Measurements from ENCODE around the gene CXCL16.

CXCL16 gene, protein sequence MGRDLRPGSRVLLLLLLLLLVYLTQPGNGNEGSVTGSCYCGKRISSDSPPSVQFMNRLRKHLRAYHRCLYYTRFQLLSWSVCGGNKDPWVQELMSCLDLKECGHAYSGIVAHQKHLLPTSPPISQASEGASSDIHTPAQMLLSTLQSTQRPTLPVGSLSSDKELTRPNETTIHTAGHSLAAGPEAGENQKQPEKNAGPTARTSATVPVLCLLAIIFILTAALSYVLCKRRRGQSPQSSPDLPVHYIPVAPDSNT

GRCh38 chr17:4739122-4740024, at the start of gene CXCL16, which contains the start of gene ZMYND15:
CXCL16 (minus strand) TSS chr17:4739928; CDS start chr17:4739339, 589 bp downstream.
ZMYND15 (plus strand) TSS chr17:4739833; CDS start chr17:4740549, 716 bp downstream.
- peak in 1 of 2 experiments; percentile 54 for DNase-seq

- DNase-seq, result peak in 1 of 2 experiments; percentile 56
Measured at GRCh38 chr17:4788807-4789700, 49.3 kb upstream of the CXCL16 start, which contains the start of gene GLTPD2. GLTPD2 (plus strand) TSS chr17:4788964; CDS start chr17:4789012, 48 bp downstream.

GRCh38 chr17:4788159-4788806, 48.6 kb upstream of the CXCL16 start:
- DNase-seq, result peak in 1 of 2 experiments; percentile 26

- no peak for DNase-seq
Measured at GRCh38 chr17:4786516-4786915, 46.8 kb upstream of the CXCL16 start.

- no peak for DNase-seq
Measured at GRCh38 chr17:4786106-4786511, 46.4 kb upstream of the CXCL16 start, which contains the start of gene VMO1. VMO1 (minus strand) TSS chr17:4786364; CDS start chr17:4786352, 12 bp downstream.

GRCh38 chr17:4785311-4786105, 45.8 kb upstream of the CXCL16 start:
- peak in 1 of 2 experiments; percentile 6 for DNase-seq

- peak; percentile 21 to 56 for DNase-seq
Measured at GRCh38 chr17:4782652-4783051, 42.9 kb upstream of the CXCL16 start.

- DNase-seq, result no peak
Measured at GRCh38 chr17:4780325-4780955, 40.7 kb upstream of the CXCL16 start.

DNA sequence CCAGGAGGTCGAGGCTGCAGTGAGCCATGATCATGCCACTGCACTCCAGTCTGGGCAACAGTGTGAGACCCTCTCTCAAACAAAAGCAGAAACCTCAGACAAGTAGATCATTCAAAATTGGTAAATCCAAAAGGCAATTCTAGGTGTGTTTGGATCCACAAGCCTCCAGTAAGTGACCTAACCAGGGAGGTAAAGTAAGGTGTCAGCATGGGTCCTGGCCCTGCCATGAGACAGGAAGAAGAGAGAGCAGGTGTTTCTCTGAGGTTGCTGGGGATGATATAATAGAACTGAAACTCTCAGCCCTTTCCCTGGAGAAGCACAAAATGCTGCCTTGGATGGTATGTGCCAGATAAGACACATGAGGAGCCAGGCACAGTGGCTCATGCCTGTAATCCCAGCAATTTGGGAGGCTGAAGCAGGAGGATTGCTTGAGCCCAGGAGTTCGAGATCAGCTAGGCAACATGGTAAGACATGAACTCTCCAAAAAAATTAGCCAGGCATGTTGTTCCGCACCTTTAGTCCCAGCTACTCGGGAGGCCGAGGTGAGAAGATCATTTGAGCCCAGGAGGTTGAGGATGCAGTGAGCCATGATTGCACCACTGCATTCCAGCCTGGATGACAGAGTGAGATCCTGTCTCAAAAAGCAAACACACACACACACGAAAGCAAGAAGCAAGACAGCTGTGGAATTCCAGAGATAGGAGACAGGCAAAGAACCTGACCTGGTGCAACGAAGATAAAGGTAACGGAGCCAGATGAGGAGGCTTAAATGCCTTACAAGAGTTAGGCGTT, 38.4 kb upstream of the CXCL16 start:
- no peak for DNase-seq

DNA sequence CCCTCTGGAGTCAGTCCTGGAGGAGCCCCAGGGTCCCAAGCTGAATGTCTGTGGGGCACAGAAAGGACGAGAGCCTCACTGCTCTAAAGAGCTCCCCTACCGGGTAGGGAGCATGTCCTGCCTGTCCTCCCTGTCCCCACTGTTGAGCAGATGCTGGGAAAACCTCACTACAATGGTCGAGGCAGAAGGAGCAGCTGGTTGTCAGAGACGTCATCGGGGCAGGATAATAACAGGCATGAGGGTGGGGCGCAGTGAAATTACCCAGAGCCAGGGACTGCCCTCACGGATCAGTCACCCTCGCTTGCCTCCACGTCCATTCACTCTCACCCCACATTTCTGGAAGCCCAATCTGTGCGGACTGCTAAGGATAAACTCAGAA, 32.5 kb upstream of the CXCL16 start:
- no peak for DNase-seq

DNA sequence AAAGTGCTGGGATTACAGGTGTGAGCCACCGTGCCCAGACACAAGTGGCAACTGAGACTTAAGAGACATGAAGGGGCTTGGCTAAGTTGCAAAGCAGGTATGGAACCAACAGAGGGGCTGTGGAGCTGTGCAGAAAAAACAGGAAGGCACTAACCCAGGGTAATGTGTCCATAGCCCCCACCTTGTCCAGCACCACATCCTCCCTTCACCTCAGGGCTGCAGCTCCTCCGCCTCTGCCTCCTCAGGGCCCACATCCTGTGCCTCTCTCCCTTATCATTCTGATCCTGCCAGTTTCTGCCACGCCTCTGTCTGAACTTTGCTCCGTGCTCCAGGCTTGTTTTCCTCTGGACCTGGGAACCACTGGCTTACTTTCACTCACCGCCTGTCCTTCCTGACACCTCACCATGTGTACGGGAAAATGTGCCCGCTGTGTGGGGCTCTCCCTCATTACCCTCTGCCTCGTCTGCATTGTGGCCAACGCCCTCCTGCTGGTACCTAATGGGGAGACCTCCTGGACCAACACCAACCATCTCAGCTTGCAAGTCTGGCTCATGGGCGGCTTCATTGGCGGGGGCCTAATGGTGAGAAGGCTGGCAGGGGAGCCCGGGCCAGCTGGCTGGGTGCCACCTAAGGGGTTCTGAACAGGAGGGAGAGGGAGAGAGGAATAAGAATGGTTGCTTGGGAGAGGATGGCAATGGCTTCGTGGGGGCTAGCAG, 31.9 kb upstream of the CXCL16 start, which contains the start of gene TM4SF5:
TSS of gene TM4SF5 (plus strand) at position 368 of the 716 bp plus-strand sequence. CDS start at position 405, 37 bp downstream.
- DNase-seq, result peak in 1 of 2 experiments; percentile 18

DNA sequence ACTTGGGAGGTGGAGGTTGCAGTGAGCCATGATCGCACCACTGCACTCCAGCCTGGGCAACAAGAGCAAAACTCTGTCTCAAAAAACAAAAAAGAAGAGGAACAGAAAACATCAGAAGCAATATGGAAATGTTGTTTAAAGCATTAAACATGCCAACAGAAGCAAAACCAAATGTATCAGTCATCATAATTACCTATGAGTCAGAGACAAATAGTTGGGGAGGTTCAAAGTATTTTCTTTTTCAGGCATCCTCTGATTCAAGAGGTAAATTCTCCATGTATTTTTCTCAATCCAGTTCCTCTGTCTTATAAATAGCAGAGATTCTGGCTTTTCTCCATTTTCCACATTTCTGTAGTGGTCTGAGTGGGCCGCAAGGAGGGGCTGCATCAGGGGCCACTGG, 29.9 kb upstream of the CXCL16 start:
- DNase-seq, result no peak

GRCh38 chr17:4768298-4768697, 28.6 kb upstream of the CXCL16 start:
- DNase-seq, result no peak

DNA sequence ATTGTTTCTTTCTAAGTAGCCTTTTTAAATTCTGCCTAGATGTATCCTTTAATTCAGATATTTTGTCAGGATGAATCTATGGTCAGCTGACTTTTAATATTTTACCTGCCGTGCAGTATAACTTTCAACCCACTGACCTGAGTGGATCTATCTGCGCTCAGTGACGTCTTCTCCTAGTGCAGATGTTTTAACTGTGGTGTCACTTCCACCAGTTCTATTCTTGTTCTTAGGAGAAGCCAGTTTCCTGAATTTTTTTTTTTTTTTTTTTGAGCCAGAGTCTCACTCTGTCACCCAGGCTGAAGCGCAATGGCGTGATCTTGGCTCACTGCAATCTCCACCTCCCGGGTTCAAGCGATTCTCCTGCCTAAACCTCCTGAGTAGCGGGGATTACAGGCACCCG, 27.0 kb upstream of the CXCL16 start:
- DNase-seq, result no peak

DNA sequence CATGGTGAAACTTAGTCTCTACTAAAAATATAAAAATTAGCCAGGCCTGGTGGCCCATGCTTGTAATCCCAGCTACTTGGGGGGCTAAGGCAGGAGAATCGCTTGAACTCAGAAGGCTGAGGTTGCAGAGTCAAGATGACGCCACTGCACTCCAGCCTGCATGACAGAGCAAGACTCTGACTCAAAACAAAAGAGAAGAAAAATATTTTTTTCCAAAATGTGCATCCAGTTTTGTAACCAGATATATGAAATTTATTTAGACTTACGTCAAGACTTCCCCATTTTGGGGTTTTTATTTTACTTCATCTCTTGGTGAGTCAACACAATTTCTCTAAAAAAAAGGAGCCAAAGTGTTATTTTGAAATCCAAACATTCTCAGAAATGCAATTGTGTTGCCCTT, 26.5 kb upstream of the CXCL16 start:
- DNase-seq, result no peak

GRCh38 chr17:4764595-4764994, 24.9 kb upstream of the CXCL16 start:
- DNase-seq, result no peak

DNA sequence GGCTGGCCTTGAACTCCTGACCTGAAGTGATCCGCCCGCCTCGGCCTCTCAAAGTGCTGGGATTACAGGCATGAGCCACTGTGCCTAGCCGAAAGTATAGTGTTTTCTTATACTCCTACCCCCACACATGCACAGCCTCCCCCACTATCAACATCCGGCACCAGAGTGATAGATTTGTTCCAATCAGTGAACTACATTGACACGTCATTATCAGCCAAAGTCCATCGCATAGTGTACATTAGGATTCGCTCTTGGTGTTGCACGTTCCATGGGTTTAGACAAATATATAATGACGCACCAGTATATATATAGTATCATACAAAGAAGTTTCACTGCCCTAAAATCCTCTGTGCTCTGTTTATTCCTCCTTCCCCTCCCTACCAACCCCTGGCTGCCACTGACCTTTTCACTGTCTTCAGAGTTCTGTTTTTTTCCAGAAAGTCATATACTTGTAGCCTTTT, 20.1 kb upstream of the CXCL16 start:
- no peak for DNase-seq

- no peak for DNase-seq
Measured at GRCh38 chr17:4753392-4753791, 13.7 kb upstream of the CXCL16 start.

DNA sequence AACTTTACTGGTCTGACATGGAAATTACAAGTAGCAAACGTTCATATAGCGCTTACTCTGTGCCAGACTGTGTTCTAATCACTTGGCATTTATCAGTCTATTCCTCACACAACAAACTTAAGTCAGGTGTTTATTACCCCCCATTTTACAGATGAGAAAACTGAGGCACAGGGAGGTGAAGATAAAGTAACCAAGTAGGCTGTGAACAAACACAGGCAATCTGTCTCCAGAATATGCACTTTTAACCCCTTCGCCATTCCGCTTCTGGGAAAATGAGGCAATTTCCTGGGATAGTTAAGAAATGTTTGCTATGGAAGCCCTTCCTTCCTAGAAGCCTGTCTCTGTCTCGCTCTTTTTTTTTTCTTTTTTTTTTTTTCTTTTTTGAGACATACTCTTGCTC, 12.2 kb upstream of the CXCL16 start:
- no peak for DNase-seq
